Peyer's patch (tissue), 4 donors: ENCODE data around the gene CTR9. TPM values are rescaled to one million over a fixed set of nuclear protein-coding genes. Genes with fewer than 3 reads are reported as not detected.
"Not testable (repeated sequence)": the region's sequence is repeated elsewhere in the genome, so short reads cannot be mapped to it uniquely, and the experiment has no call there.

Experiments
- DNase-seq, 3 donors: peaks; one replicate each; pipeline ENCODE4 v3.0.0-alpha.2; 2017 to 2019
- H3K27ac ChIP-seq, 4 donors: fragments of 200-600 bp; sonication (generic); one replicate each; pipeline ENCODE4 v1.5.1; 2016 to 2019
- H3K27me3 ChIP-seq, 2 donors: fragments of 200-600 bp; sonication (generic); one replicate each; pipeline ENCODE4 v1.5.1; 2019
- H3K36me3 ChIP-seq, 3 donors: fragments of 200-600 bp; sonication (generic); one replicate each; pipeline ENCODE4 v1.5.1; 2016 to 2019
- H3K4me1 ChIP-seq, 4 donors: fragments of 200-600 bp; sonication (generic); one replicate each; pipeline ENCODE4 v1.5.1; 2016 to 2019
- H3K4me3 ChIP-seq, 4 donors: fragments of 200-600 bp; sonication (generic); 1 replicate in 3 of 4; 2 replicates in 1 of 4; pipeline ENCODE4 v1.5.1; 2016 to 2019; ENCODE audit warnings: mild to moderate bottlenecking in 1 of 4
- H3K9me3 ChIP-seq, 4 donors: fragments of 200-600 bp; sonication (generic); one replicate each; pipeline ENCODE4 v1.5.1; 2016 to 2019; ENCODE audit warnings: mild to moderate bottlenecking in 1 of 4
- CTCF ChIP-seq, 6 experiments: fragments of 450-650 bp in 4 of 6; fragments of 200-600 bp in 2 of 6; sonication (generic) in 1 of 6; IDR thresholded peaks; one replicate each; pipeline ENCODE4 v1.5.1; 2017 to 2019; ENCODE audit warnings: antibody characterized with exemption in 6 of 6, mild to moderate bottlenecking in 3 of 6, moderate library complexity in 1 of 6
- POLR2A ChIP-seq, 2 donors: fragments of 450-650 bp; IDR thresholded peaks; one replicate each; pipeline ENCODE4 v1.5.1; 2017; ENCODE audit warnings: antibody characterized with exemption in 2 of 2, mild to moderate bottlenecking in 2 of 2, moderate library complexity in 2 of 2
- total RNA-seq, 4 donors: library from RNA; depleted of rRNA; stranded (reverse); fragments of >200 nt; gene quantifications; one replicate each; pipeline ENCODE4 v1.1.0, GENCODE V29; 2016

The CTR9 gene
- total RNA-seq, 4 donors from 2014 or later = 15.0 to 31.0 (median 22.4) TPM

GRCh38 chr11:10809373-10810160 is 58.5 kb downstream of the CTR9 start:
- Histone ChIP-seq H3K4me3 (peak overlapping the region; percentile 92 to 97 (median 94)), H3K27ac (peak overlapping the region; percentile 94 to 98 (median 96)), H3K36me3 (peaks cover 0 to 24% (median 0%) of the 10 kb centered on the region in 3 donors), H3K27me3 (no peaks in the 10 kb centered on the region), H3K9me3 (no peaks in the 10 kb centered on the region), H3K4me1 (peaks cover 0 to 24% (median 6%) of the 10 kb centered on the region in 4 donors)
- peak in 2 of 3 donors; percentile 50 to 68 for DNase-seq
- TF ChIP-seq CTCF (IDR thresholded peaks at IDR 0.05) = peak in 1 of 6 experiments; percentile 7
- TF ChIP-seq POLR2A (IDR thresholded peaks at IDR 0.05) = no peak

DNA sequence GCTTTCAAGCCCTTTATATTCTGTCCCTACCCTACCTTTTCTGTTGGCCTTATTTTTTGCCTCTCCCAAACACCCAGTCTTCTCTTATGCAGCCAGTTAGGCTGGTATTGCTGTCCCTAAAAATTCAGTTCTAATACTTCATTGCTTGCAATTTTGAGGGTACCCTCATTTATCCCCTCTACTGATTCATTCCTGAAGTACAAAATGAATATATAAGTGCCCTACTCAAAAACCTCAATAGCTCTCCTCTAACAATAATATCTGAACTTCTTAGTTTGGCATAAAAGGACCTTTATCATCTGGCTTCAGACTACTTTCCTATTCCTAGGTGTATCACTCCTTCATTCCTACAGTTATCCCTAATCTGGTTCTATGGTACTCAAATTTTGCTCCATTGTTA is 62.9 kb downstream of the CTR9 start:
- no peak overlapping the region for H3K27ac ChIP-seq
- no peak for DNase-seq
- H3K27me3 ChIP-seq = no peaks in the 10 kb centered on the region
- TF ChIP-seq POLR2A (IDR thresholded peaks at IDR 0.05) = no peak
- H3K36me3 ChIP-seq = no peaks in the 10 kb centered on the region
- no peaks in the 10 kb centered on the region for H3K9me3 ChIP-seq
- H3K4me1 ChIP-seq = no peaks in the 10 kb centered on the region
- H3K4me3 ChIP-seq = no peak overlapping the region

DNA sequence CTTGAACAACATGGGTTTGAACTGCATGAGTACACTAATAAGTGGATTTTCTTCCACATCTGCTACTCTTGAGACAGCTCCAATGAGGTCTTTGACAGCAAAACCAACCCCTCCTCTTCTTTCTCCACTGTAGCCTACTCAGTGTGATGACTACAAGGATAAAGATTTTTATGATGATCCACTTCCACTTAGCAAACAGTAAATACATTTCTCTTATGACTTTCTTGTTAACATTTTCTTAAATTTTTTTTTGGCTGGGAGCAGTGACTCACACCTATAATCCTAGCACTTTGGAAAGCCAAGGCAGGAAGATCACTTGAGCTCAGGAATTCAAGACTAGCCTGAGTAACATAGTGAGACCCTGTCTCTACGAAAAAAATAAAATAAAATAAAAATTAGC is 67.5 kb downstream of the CTR9 start:
- no peak overlapping the region for H3K4me3 ChIP-seq
- H3K27me3 ChIP-seq = no peaks in the 10 kb centered on the region
- no peak for DNase-seq
- H3K36me3 ChIP-seq = no peaks in the 10 kb centered on the region
- H3K27ac ChIP-seq = no peak overlapping the region
- H3K4me1 ChIP-seq = no peaks in the 10 kb centered on the region
- no peaks in the 10 kb centered on the region for H3K9me3 ChIP-seq
- no peak for TF ChIP-seq CTCF (IDR thresholded peaks at IDR 0.05)
- TF ChIP-seq POLR2A (IDR thresholded peaks at IDR 0.05) = no peak

- H3K4me3 ChIP-seq, H3K27me3 ChIP-seq, H3K9me3 ChIP-seq, H3K4me1 ChIP-seq, H3K36me3 ChIP-seq, DNase-seq, H3K27ac ChIP-seq: not testable (repeated sequence)
These were observed 71.4 kb downstream of the CTR9 start for GRCh38 chr11:10822491-10822890.

- no peak for DNase-seq
- Histone ChIP-seq H3K27ac (peak overlapping the region in 1 of 4 donors; percentile 11), H3K4me3 (no peak overlapping the region), H3K36me3 (no peaks in the 10 kb centered on the region), H3K4me1 (no peaks in the 10 kb centered on the region), H3K27me3 (no peaks in the 10 kb centered on the region), H3K9me3 (no peaks in the 10 kb centered on the region)
- TF ChIP-seq CTCF (IDR thresholded peaks at IDR 0.05) (no peak), POLR2A (IDR thresholded peaks at IDR 0.05) (no peak)
These were observed 72.1 kb downstream of the CTR9 start for GRCh38 chr11:10823152-10823579.

GRCh38 chr11:10824888-10825287 is 73.8 kb downstream of the CTR9 start:
- no peak overlapping the region for H3K4me3 ChIP-seq
- TF ChIP-seq POLR2A (IDR thresholded peaks at IDR 0.05) (no peak), CTCF (IDR thresholded peaks at IDR 0.05) (no peak)
- no peaks in the 10 kb centered on the region for H3K9me3 ChIP-seq
- H3K36me3 ChIP-seq = no peaks in the 10 kb centered on the region
- H3K4me1 ChIP-seq = no peaks in the 10 kb centered on the region
- DNase-seq = no peak
- H3K27ac ChIP-seq = peak overlapping the region in 1 of 4 donors; percentile 1
- H3K27me3 ChIP-seq = no peaks in the 10 kb centered on the region
